Neural progenitor cell (in vitro differentiated cells): ENCODE measurements around the gene C1orf56. TPM values are rescaled to one million over a fixed set of nuclear protein-coding genes. Genes with fewer than 3 reads are reported as not detected.

ENCODE experiments used
- DNase-seq: peaks from one replicate; pipeline ENCODE4 v3.0.0-alpha.2; 2016; ENCODE audit warnings: low spot score
- H2AFZ ChIP-seq: fragments of 200-600 bp; sonication (generic); replicated peaks from 2 replicates; pipeline ENCODE4 v1.6.1; 2016; ENCODE audit warnings: antibody characterized with exemption
- H3F3A ChIP-seq: fragments of 200-600 bp; sonication (generic); 2 replicates; pipeline ENCODE4 v1.6.1; 2016; ENCODE audit warnings: antibody characterized with exemption, low read depth
- H3K27ac ChIP-seq: fragments of 200-600 bp; sonication (generic); 2 replicates; pipeline ENCODE4 v1.5.1; 2016; ENCODE audit warnings: mild to moderate bottlenecking
- H3K27me3 ChIP-seq: fragments of 200-600 bp; sonication (generic); 2 replicates; pipeline ENCODE4 v1.6.1; 2016; ENCODE audit warnings: mild to moderate bottlenecking, moderate library complexity
- H3K36me3 ChIP-seq: fragments of 200-600 bp; sonication (generic); 2 replicates; pipeline ENCODE4 v1.5.1; 2016
- H3K4me1 ChIP-seq: fragments of 200-600 bp; sonication (generic); 2 replicates; pipeline ENCODE4 v1.6.1; 2016; ENCODE audit warnings: mixed run types
- H3K4me2 ChIP-seq: fragments of 200-600 bp; sonication (generic); 2 replicates; pipeline ENCODE4 v1.6.1; 2016
- H3K4me3 ChIP-seq: fragments of 200-600 bp; sonication (generic); 2 replicates; pipeline ENCODE4 v1.5.1; 2016
- H3K79me2 ChIP-seq: fragments of 200-600 bp; sonication (generic); 2 replicates; pipeline ENCODE4 v1.6.1; 2016; ENCODE audit warnings: low read depth
- H3K9ac ChIP-seq: fragments of 200-600 bp; sonication (generic); 2 replicates; pipeline ENCODE4 v1.6.1; 2016
- H3K9me3 ChIP-seq: fragments of 200-600 bp; sonication (generic); 2 replicates; pipeline ENCODE4 v1.5.1; 2016; ENCODE audit warnings: low read depth
- H4K20me1 ChIP-seq: fragments of 200-600 bp; sonication (generic); 2 replicates; pipeline ENCODE4 v1.6.1; 2016; ENCODE audit warnings: low read depth
- H3K27ac Mint-ChIP-seq: 3 replicates; pipeline ENCODE4 v1.8.0; 2021; ENCODE audit warnings: mixed read lengths
- H3K27me3 Mint-ChIP-seq: 2 replicates; pipeline ENCODE4 v1.8.0; 2022; ENCODE audit warnings: low read depth, mild to moderate bottlenecking, inconsistent platforms, moderate library complexity, mixed read lengths; ENCODE audit not compliant: insufficient read depth
- H3K36me3 Mint-ChIP-seq: 3 replicates; pipeline ENCODE4 v1.8.0; 2021; ENCODE audit warnings: mixed read lengths
- H3K4me1 Mint-ChIP-seq: 3 replicates; pipeline ENCODE4 v1.8.0; 2021; ENCODE audit warnings: mixed read lengths
- H3K4me3 Mint-ChIP-seq: 3 replicates; pipeline ENCODE4 v1.8.0; 2021; ENCODE audit warnings: mild to moderate bottlenecking, moderate library complexity, mixed read lengths
- H3K9me3 Mint-ChIP-seq: 3 replicates; pipeline ENCODE4 v1.8.0; 2020; ENCODE audit warnings: mixed read lengths
- CTCF ChIP-seq: fragments of 200-600 bp; sonication (generic); IDR thresholded peaks from 2 replicates; pipeline ENCODE4 v1.5.1; 2017; ENCODE audit warnings: antibody characterized with exemption, mild to moderate bottlenecking
- EZH2 ChIP-seq: fragments of 200-600 bp; sonication (generic); IDR thresholded peaks from 2 replicates; pipeline ENCODE4 v1.6.1; 2017; ENCODE audit warnings: antibody characterized with exemption, mild to moderate bottlenecking, moderate library complexity
- EZH2phosphoT487 ChIP-seq: fragments of 200-600 bp; sonication (generic); IDR thresholded peaks from 2 replicates; pipeline ENCODE4 v1.6.1; 2017; ENCODE audit warnings: antibody characterized with exemption
- total RNA-seq: library from RNA; depleted of rRNA; stranded (reverse); fragments of >200 nt; gene quantifications from 2 replicates; pipeline ENCODE4 v1.2.3, GENCODE V29; 2015; ENCODE audit warnings: low replicate concordance

The C1orf56 gene
- total RNA-seq, 1 donor from 2014 or later = 2.9 TPM

- H3K4me3 Mint-ChIP-seq = no peak overlapping the region
- H3K79me2 ChIP-seq = peaks cover 77% of the 10 kb centered on the region
Observed at GRCh38 chr1:151067185-151067584, 19.6 kb downstream of the C1orf56 start.

GRCh38 chr1:151069103-151069486 is 21.5 kb downstream of the C1orf56 start:
- Histone ChIP-seq H3K4me1 (no peaks in the 10 kb centered on the region), H3K36me3 (no peaks in the 10 kb centered on the region), H3K27ac (no peak overlapping the region), H3F3A (peaks cover 53% of the 10 kb centered on the region), H3K79me2 (peaks cover 58% of the 10 kb centered on the region), H4K20me1 (peaks cover 10% of the 10 kb centered on the region), H3K4me3 (no peak overlapping the region), H3K4me2 (no peak overlapping the region), H3K9ac (no peak overlapping the region), H3K27me3 (no peaks in the 10 kb centered on the region), H2AFZ (no peak overlapping the region), H3K9me3 (no peaks in the 10 kb centered on the region)
- no peak for TF ChIP-seq EZH2phosphoT487
- TF ChIP-seq EZH2 = no peak
- TF ChIP-seq CTCF = no peak
- Mint-ChIP-seq H3K4me1 (peaks cover 23% of the 10 kb centered on the region), H3K9me3 (no peaks in the 10 kb centered on the region), H3K27me3 (peaks cover 7% of the 10 kb centered on the region), H3K4me3 (peak overlapping the region; percentile 92), H3K27ac (peak overlapping the region; percentile 35), H3K36me3 (peaks cover 30% of the 10 kb centered on the region)
- no peak for DNase-seq

More at GRCh38 chr1:151067185-151067584, 19.6 kb downstream of the C1orf56 start:
- Histone ChIP-seq H3K4me3 (no peak overlapping the region), H3K4me1 (peaks cover 3% of the 10 kb centered on the region), H3K9me3 (no peaks in the 10 kb centered on the region), H3K9ac (no peak overlapping the region), H3K27me3 (no peaks in the 10 kb centered on the region), H3K4me2 (no peak overlapping the region), H3K27ac (peak overlapping the region; percentile 3), H3F3A (peaks cover 54% of the 10 kb centered on the region), H4K20me1 (peaks cover 10% of the 10 kb centered on the region), H3K36me3 (no peaks in the 10 kb centered on the region), H2AFZ (no peak overlapping the region)
- TF ChIP-seq EZH2phosphoT487 (no peak), EZH2 (no peak), CTCF (no peak)
- H3K36me3 Mint-ChIP-seq = peaks cover 34% of the 10 kb centered on the region
- H3K27me3 Mint-ChIP-seq = peaks cover 7% of the 10 kb centered on the region
- H3K9me3 Mint-ChIP-seq = no peaks in the 10 kb centered on the region
- peaks cover 30% of the 10 kb centered on the region for H3K4me1 Mint-ChIP-seq
- no peak for DNase-seq
- no peak overlapping the region for H3K27ac Mint-ChIP-seq

- Mint-ChIP-seq H3K36me3 (peaks cover 23% of the 10 kb centered on the region), H3K4me3 (peak within 1 kb of the TSS; percentile 92), H3K27me3 (peaks cover 10% of the 10 kb centered on the region), H3K27ac (peak within 1 kb of the TSS; percentile 99), H3K4me1 (peaks cover 17% of the 10 kb centered on the region), H3K9me3 (no peaks in the 10 kb centered on the region)
- DNase-seq = peak; percentile 93
- Histone ChIP-seq H3K4me3 (peak within 1 kb of the TSS; percentile 82), H3K27ac (peak within 1 kb of the TSS; percentile 98), H3K9me3 (no peaks in the 10 kb centered on the region), H3F3A (peaks cover 49% of the 10 kb centered on the region), H3K79me2 (peaks cover 42% of the 10 kb centered on the region), H3K4me1 (no peaks in the 10 kb centered on the region), H3K9ac (peak within 1 kb of the TSS; percentile 66), H3K27me3 (no peaks in the 10 kb centered on the region), H3K36me3 (no peaks in the 10 kb centered on the region), H3K4me2 (peak within 1 kb of the TSS; percentile 87), H4K20me1 (no peaks in the 10 kb centered on the region), H2AFZ (peak within 1 kb of the TSS; percentile 90)
- TF ChIP-seq EZH2phosphoT487 (no peak), EZH2 (peak; percentile 21), CTCF (peak; percentile 81)
Observed at GRCh38 chr1:151070474-151071276, 23.1 kb downstream of the C1orf56 start, which contains the start of gene GABPB2. Gene GABPB2, plus strand, starts transcription at chr1:151070761. Its CDS starts 17,429 bp downstream, at chr1:151088190.
